Epidermal melanocyte (primary cell): ENCODE data around the gene AGAP1.
A peak's percentile ranks its signal among the peaks of the same experiment; 100 is the strongest.

Experiments used
- DNase-seq: peaks from one replicate; pipeline ENCODE4 v3.0.0; 2011; ENCODE audit warnings: low spot score; ENCODE audit not compliant: insufficient read length

AGAP1 gene

DNA sequence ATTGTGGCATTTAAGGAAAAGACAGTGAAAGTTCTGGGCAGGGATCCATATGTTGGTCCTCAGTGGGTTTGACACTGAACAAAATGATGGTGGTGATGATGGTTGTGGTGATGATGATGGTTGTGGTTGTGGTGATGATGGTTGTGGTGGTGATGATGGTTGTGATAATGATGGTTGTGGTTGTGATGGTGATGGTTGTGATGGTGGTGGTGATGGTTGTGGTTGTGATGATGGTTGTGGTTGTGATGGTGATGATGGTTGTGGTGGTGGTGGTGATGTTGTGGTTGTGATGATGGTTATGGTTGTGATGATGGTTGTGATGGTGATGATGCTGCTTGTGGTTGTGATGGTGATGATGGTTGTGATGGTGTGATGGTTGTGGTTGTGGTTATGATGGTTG, 308.7 kb downstream of the AGAP1 start:
- no peak for DNase-seq

DNA sequence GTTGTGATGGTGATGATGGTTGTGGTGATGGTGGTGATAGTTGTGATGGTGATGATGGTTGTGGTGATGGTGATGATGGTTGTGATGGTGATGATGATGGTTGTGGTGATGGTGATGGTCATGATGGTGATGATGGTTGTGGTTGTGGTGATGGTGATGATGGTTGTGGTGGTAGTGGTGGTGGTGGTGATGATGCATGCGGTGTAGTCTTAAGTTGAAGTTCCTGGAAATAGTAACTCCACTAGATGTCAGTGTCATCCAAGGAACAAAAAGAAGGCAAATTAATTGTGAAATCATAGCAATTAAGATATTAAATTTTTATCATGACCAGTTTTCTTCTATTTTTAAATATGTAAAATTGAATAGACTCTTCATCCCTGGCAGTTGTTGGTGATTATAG, 309.2 kb downstream of the AGAP1 start:
- DNase-seq: no peak

DNA sequence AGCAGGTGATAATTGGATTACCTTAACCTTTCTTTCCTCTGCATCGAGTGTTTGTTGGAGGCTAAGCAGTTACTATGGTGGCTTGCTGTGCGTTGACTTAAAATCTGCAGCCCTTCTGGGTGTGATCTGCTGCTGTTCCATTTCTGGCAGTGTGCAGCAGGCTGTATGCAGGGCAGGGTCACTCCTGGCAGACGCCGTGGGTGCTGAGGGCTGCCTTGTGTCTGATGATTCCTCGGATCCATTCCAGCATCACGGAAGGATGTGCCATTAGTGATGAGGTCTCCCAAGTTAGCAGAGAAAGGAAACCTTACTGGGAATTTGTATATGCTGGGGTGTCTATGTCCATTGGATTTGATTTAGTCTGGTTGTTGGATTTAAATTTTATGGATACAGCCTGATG, 310.8 kb downstream of the AGAP1 start:
- no peak for DNase-seq

DNA sequence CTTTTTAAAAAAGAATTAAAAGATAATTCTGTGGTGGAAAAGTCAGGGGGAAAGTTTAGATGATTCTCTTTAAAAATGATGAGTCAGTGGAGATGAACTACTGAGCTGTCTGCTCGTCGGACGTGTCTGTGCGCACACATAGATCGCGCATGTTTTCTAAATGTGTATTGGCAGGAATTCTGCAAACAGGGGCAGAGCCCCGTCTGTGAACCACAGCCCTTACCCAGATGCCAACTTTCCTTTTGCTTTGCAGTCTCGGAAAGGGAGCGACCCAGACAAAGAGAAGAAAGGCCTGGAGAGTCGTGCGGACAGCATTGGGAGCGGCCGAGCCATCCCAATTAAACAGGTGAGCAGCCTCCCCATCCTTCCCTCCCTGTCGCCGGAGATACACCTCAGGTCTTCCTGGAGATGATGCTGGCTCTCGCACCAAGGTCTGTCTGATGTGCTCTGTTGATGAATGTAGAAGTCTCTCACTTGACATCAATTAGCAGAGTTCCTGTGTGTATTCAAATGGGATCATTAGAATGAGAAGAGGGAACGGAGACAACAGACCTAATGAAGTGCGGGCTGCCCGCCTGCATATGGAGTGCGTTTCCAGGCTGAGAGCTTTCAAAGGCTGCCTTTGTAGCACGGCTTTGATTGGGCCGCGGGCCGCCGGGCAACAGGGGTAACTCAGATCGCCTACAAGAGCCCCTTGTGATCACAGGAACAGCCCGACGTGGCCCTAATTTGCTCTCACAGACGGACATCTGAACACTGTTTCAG, 313.3 kb downstream of the AGAP1 start:
- peak; percentile 23 for DNase-seq

DNA sequence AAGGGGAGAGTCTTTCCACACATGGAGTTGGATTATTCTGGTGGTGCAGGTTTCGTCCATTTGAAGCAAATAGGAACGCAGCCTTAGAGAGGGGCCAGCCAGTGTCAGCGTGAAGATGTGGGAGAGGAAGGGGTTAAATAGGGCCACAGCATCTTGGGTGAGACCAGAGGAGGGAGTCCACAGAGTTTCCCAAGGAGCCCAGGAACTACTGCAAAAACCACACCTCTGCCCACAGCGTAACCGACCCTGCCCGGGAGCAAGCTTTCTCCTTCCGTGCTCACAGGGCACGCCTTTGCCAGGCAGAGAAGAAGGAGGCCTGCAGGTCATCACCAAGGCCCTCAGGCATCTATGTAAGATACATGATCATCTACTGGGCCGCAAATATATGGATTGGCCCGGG, 314.5 kb downstream of the AGAP1 start:
- no peak for DNase-seq

DNA sequence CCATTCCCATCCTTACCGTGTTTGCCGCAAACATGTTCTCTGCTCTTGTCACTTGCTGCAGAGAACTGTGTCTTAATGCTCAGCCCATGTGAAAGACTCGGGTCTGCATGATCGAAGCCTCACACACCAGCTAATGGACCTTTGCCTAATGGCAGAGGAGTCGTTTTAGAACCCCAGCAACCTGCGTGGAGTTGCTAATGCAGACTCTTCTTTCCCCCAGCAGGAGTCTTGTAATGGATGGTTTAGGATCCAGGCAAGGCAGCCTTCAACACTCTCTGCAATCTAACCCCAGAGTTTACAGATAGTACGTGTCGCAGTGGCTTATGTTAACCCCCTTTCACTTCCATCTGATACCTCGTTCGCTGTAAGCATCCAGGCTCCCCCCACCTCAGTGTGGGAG, 316.4 kb downstream of the AGAP1 start:
- DNase-seq: no peak

DNA sequence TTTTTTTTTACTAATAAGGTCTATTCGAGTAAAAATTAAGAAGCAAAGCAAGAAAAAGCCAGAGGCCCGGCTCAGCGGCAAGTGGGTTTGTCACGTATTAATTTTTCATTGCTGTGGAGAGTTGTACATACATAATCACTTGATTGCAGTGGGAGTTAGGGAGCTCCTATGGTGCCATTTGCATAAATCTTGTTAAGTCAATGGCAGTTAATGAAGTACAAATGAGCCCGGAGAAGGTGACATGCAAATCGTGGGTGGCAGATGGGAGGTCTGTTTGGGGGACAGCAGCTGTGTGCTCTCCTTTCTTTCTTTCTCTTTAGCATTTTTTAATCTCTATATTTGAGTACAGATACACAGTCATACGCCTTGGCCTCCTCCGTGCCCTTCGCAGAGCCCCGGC, 317.0 kb downstream of the AGAP1 start:
- no peak for DNase-seq

DNA sequence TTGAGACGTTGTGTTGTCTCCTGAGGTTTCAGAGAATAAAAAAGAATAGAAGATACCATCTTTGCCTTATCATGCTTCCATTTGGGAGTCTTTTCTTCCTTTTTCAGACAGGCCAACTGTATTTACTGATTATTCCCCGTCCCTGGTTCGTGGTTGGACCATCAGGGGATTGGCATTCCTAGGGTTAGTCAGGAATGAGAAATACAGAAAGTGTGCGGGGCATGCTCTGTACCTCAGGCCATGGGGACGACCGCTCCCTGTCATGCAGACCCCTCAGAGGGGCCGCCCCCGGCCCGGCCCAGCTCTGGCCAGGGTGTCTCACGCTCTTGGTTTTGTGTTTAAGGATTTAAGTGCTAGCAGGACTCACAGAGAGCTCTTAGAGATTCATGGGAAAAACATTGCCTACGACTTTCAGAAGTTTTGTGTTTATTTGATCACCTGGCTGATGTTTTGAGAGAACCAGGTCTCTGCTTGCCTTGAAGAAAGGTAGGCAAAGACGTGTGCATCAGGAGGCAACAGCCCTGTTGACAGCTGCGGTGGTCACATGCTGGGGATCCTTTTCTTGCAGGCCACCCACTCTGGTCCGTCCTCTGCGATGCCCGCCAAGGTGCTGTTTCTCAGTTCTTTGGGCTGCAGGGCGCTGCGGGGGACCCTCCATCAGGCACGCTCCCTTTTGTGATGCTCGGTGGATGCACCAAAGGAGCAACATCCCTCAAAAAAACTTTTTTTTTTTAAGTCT, 317.8 kb downstream of the AGAP1 start:
- no peak for DNase-seq

DNA sequence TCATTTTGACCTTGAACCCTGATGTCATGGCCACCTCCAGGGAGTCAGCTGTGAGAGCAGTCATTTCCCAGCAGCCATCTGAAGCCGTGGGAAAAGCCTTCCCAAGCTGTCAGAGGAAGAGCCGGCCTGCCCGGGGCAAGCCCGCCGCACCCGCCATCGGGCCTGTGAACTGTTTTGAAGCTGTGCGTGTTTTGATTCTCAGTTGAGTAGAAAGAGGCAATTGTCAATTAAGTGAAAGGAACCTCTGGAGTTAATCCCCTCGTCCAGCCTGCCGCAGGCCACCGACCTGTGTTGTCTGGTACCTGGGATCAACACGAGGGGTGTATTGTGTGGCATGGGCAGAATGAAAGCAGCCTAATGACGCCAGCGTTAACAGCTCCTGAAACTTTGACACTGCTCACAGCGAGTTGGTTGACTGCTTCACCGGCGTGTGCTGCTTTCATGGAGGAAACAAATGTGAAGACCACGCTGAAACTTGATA, 318.4 kb downstream of the AGAP1 start:
- no peak for DNase-seq

DNA sequence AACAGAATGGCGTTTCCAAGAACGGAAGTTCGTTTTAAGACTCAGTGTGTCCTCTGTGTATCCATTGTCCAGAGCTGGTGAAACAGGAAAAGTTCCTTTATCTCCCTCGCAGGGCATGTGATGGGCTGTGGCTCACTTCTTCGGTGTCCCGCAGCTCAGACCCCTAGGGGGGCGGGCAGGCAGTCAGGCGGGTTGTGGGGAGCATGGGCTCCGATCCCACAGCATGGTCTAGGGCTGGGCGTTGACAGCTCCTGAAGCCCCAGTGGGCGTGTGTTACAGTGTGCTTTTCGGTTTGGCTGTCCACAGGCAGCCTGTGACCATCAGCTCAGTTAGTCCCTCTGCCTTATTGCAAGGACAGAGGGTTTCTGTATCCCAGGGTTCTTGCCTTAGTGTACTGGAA, 319.6 kb downstream of the AGAP1 start:
- no peak for DNase-seq

DNA sequence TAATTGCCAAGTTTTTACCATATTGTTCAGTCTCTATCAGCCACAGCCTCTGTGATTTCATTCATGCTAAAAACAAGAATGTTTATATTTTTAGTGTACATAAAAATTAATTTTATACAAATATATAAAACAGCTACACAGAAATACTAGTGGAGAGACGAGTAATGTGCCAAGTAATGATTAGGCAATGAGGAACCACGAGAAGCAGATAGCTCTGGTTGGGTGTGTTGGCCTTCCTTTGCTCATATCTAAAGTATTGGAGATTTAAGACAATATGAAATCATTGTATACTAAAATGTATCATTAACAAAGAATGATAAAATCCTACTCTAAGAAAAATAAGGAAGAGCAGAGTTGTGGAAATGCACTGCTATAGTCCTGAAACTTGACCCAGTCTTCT, 326.7 kb downstream of the AGAP1 start:
- no peak for DNase-seq

DNA sequence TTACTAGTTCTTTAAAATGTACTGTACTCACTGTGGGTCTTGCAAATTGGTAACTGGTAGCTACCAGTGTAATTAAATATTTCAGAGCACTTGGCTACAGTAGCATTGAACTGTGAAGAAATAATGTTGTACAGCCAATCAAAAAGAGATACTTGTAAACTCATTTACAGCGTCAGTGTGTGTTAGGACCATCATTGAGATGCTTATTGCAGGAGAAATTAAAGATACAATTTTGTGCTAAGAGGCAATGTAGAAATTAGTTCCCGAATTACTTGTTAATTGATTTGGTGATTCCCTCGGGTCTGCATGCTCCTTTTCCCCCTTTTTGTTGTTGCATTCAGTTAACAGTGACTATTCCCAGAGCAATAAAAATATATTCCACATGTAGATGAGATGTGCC, 330.5 kb downstream of the AGAP1 start:
- DNase-seq: no peak

DNA sequence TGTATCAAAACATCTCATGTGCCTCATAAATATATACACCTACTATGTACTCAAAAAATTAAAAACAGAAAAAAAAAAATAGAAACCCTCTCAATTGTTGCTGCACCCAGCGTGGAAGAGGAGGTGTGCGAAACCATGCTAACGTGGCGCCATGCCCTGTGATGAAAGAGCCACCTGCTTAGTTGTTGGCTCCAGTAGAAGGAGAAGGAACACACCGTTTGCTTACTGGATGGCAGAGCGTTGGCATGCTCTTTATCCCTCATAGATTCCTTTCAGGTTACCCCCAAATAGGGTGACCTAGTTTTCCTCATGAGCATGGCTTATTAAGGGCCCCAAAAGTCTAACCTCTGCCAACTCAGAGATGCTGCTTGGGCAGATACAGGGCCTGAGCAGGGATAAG, 332.1 kb downstream of the AGAP1 start:
- no peak for DNase-seq

DNA sequence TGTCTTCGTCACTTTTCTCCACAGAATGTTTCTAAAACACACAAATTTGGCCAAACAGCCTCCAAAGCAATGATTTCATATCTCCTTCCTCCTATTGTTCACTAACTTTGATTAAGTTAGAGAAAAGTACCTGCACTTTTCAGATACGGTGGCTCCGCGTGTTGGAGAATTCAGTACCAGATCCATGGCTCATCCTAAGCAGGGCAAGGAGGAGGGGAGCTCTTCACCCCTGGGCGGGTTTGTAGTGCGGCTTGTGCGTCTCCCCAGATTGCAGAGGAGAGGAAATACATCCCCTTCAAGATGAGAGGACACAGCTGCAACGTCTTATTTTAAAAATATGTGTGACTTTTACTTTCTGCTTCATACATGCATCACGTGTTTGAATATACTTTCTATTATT, 333.0 kb downstream of the AGAP1 start:
- DNase-seq: no peak

DNA sequence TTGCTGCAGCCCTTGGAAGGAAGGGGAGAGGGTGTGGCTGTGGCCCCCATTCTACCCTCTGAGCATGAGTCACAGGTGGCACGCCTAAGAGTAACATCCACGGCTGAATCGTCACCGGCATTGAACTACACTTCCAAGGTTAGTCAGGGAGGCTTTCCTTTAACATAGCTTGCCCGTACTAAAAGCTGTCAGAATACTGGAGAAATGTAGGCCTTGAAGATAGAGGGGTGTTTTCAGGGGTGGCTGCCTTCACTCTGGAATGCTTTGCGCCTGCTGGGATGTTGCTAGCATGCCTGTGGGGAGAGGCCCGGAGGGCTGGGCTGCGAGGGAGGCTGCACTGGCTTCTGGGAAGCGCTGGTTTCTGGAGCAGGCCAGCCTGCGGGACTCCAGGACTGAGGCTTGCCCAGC, 333.7 kb downstream of the AGAP1 start:
- DNase-seq: no peak

DNA sequence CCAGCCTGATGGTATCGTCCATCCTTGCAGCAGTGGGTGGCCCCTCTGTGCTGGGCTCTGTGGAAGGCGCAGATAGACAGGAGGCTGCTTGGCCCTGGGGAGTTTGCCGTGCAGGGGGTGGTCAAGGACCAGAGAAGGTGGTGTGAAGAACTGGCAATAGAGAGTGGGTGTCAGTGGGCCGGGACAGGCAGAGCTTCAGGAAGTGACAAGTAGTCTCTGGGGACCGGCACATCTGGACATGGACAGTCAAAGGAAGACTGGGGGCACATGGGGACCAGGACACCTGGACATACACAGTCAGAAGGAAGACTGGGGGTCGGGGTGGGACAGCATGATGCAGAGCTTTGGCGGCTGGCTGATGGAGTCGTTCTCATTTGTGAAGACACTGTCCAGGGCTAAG, 335.9 kb downstream of the AGAP1 start:
- DNase-seq: no peak

DNA sequence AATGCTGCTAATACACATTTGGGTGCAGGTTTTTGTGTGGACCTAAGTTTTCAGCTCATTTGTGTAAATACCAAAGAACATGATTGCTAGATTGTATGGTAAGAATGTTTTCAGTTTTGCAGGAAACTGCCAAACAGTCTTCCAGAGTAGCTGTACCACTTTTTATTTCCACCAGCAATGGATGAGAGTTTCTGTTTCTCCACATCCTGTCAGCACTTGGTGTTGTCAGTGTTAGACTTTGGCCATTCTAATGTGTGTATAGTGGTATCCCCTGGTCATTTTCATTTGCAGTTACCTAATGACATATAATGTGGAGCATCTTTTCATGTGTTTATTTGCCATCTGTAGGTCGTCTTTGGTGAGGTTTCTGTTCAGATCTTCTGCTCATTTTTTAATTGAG, 337.9 kb downstream of the AGAP1 start:
- DNase-seq: no peak

DNA sequence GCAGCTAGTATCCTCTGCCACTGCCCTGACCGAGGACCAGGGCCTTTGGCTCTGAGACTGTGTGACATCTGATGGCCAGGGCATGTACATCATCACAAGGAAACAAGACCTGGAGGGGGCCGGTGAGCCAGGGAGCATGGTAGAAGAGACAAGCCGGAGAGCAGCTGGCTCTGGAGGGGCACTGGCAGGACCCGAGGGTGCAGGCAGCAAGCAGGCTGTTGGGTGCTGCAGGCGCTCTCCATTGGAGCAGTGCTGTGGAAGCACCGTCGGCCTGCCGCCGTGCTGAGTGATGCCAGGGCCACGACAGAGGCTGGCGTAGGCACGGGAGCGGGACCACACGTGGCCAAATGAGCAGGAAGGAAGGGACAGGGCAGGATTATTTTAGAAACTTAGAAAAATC, 339.1 kb downstream of the AGAP1 start:
- DNase-seq: no peak

DNA sequence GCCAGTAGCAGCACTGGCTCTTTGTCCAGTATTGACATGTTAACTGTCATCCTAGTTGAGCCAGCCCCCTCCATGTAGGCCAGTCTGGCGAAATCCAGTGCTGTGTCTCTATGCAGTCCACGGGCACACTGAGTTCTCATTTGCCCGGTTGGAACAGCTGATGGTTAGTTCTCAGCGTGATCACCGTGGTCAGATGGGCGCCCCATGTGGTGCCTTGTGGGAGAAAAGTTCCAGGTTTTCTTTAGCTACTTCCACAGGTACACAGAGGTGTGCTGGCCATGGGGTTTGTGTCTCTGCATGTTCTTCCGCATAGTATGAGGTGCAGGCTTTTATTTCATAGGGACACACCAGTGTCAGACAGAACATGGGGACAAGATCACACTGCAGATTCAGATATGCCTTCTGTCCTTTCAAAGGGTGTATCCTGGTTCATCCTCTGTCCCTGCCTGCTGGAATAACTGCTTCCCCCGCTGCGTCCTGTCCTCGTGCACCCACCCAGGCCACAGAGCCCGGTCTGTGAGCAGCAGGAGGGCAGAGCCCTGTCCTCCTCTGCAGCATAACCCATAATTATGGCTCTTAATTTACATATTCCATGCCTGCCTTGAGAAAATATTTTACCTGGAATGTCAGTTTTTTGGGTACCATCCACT, 340.3 kb downstream of the AGAP1 start:
- DNase-seq: no peak

DNA sequence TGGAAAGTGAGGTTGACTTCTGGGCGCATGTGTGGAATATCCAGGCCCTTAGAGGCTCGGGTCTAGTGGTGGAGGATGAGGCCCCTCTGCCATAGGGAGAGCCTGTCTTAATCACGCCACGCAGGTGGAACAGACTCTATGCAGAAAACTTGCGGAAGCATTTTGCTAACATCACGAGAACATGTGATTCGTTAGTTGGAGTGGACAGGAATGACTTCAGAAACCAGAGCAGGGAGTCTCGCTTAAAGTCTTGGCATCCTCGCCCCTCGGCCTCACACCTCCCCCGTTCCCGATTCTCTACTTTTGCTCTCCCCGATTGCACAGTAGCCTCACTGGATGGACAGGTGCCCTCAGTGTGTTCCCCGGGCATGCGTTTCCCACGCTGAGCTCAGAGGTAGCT, 340.9 kb downstream of the AGAP1 start:
- DNase-seq: no peak

DNA sequence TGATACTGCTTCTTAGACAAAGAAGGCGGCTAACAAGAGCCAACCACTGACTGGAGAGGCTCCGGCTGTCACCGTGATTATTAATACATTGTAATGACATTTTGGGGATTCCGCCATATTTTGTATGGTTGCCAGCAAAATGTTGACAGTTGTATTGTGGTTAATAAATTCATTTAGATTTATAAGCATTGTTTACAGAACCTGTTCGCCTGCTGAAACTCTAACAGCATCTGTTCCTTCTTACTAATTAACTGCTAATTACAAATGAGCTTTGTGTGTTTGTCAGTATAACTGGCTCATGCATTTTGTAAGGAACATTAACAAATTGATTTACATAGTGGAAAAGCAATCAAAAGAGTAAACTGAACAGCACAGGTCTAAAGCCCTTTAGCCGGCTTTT, 342.0 kb downstream of the AGAP1 start:
- DNase-seq: no peak

DNA sequence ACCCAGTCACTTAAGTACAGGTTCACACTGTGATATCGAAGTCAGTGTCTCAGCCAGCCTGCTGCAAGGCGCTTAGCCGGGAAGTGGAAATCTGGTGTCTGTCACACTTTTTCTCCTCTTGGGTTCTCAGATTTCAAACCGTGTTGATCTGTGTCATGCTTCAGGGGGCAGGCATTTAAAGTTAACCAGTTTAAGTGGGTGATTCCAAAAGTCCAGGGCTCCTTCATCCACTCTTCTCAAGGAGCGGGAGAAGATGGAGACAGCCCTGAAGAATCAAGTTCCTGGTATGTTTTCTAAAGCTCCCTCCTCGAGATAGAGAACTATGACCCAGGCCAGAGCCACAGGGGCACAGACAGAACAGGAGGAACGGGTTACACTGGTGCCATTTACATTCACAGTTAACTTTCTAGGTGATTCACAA, 342.7 kb downstream of the AGAP1 start:
- DNase-seq: no peak
